Adrenal gland (tissue), 19 donors: ENCODE measurements around the gene MCM6. TPM values are rescaled to one million over a fixed set of nuclear protein-coding genes. Genes with fewer than 3 reads are reported as not detected.

Experiments
- DNase-seq, 7 donors: peaks; one replicate each; pipeline ENCODE4 v3.0.0-alpha.2; 2019 to 2020
- H3K27ac ChIP-seq, 5 donors: fragments of 200-600 bp; sonication (generic) in 4 of 5; 1 replicate in 3 of 5; 2 replicates in 2 of 5; pipeline versions ENCODE4 v1.5.1 to v1.8.0; 2016 to 2020; ENCODE audit warnings: mild to moderate bottlenecking in 1 of 5
- H3K27me3 ChIP-seq: fragments of 200-600 bp; 2 replicates; pipeline ENCODE4 v1.8.0; 2021
- H3K36me3 ChIP-seq, 2 donors: fragments of 200-600 bp; replicated peaks in 1 of 2; 1 replicate in 1 of 2; 2 replicates in 1 of 2; pipeline versions ENCODE4 v1.5.1 to v1.8.0; 2018 to 2022
- H3K4me1 ChIP-seq, 2 donors: fragments of 200-600 bp; replicated peaks in 1 of 2; 1 replicate in 1 of 2; 2 replicates in 1 of 2; pipeline versions ENCODE4 v1.5.1 to v1.8.0; 2018 to 2021
- H3K4me3 ChIP-seq, 4 donors: fragments of 200-600 bp; sonication (generic) in 3 of 4; one replicate each; pipeline ENCODE4 v1.5.1; 2016 to 2018
- H3K9me3 ChIP-seq, 3 donors: fragments of 200-600 bp; sonication (generic) in 1 of 3; replicated peaks in 1 of 3; 1 replicate in 2 of 3; 2 replicates in 1 of 3; pipeline versions ENCODE4 v1.5.1 to v1.8.0; 2016 to 2021
- POLR2A ChIP-seq, 2 donors: fragments of 450-650 bp; IDR thresholded peaks; one replicate each; pipeline ENCODE4 v1.6.1; 2017; ENCODE audit warnings: antibody characterized with exemption in 2 of 2, mild to moderate bottlenecking in 2 of 2, moderate library complexity in 1 of 2
- WGBS, 4 donors: extraction: QIAGEN DNeasy Blood & Tissue Kit in 2 of 4; methylation state at CpG; one replicate each; pipeline versions ENCODE4 v1.1.5 to v1.1.7; 2013 to 2017; 5-methylcytosine and 5-hydroxymethylcytosine counted together
- intact Hi-C, 2 donors: fragments of 100-400 bp; cut with DNase I; formaldehyde crosslinking; loops; one replicate each; pipeline versions ENCODE4 v1.14.1 to v1.15.0; 2022 to 2023
- long read RNA-seq, 10 donors: library from polyadenylated mRNA in 3 of 10; unstranded in 2 of 10; stranded (forward) in 1 of 10; transcript quantifications; one replicate each; pipeline ENCODE4 v2.0.0 and lab custom pipeline, GENCODE V29; 2021 to 2026
- polyA plus RNA-seq, 3 donors: library from polyadenylated mRNA; stranded (reverse); fragments of 200-250 nt in 2 of 3; fragments of 350-450 nt in 1 of 3; fragmentation: Illumina TruSeq in 1 of 3; extraction: RNeasy Lipid Tissue Mini Kit (QIAGEN cat#74804) in 1 of 3; gene quantifications; one replicate each; pipeline ENCODE4 v1.2.3, GENCODE V29; 2013 to 2014
- total RNA-seq, 9 donors: library from RNA; depleted of rRNA in 4 of 9; stranded (reverse); fragments of >200 nt in 4 of 9; fragments of 120-200 nt in 1 of 9; fragmentation: NEBNext Ultra II Directional in 1 of 9; extraction: Animal tissue kit (Norgen Biotek cat#: 25700) in 1 of 9; gene quantifications; one replicate each; pipeline versions ENCODE4 v1.1.0 to v1.2.4, GENCODE V29; 2013 to 2023
- TF ChIP-seq, protein P1 (sequence below), 6 experiments: fragments of 450-650 bp in 4 of 6; fragments of 200-600 bp in 2 of 6; sonication (generic) in 1 of 6; IDR thresholded peaks; 1 replicate in 5 of 6; 2 replicates in 1 of 6; pipeline versions ENCODE4 v1.5.1 to v1.8.0; 2016 to 2021; ENCODE audit warnings: antibody characterized with exemption in 6 of 6, mild to moderate bottlenecking in 2 of 6, moderate library complexity in 1 of 6
- donor health status: healthy with polysubstance abuse.
- donor health status: Bipolar disorder and iron deficiency.
- donor health status: DM: yes; HTN: yes; CAD: no.
- donor health status: DM: no; HTN: no; CAD: no.
- donor health status: DM: no; HTN: no; CAD: no.
- donor health status: DM: yes; HTN: yes; CAD: no.

Gene MCM6
- total RNA-seq, result 10 to 100 TPM in 5 of 9 donors, 1 to 10 TPM in 4; 3.6 to 18.9 (median 10.4) TPM
- 10 to 100 TPM in 1 of 3 donors, 1 to 10 TPM in 2; 3.4 to 11.5 (median 3.7) TPM for polyA plus RNA-seq
- long read RNA-seq, donor 1, partial matches to known transcripts, result 0 of 1 reads
- long read RNA-seq, donor 1, other reads (novel, unspliced or antisense), result 0 of 1 reads
- long read RNA-seq, donor 2, partial matches to known transcripts, result 0 of 1 reads
- long read RNA-seq, donor 2, other reads (novel, unspliced or antisense), result 0 of 1 reads
- long read RNA-seq, donor 3, transcript MCM6-201 (17 exons, 3,736 nt), result major isoform, 5 of 5 reads
- long read RNA-seq, donor 3, partial matches to known transcripts, result 0 of 5 reads
- long read RNA-seq, donor 3, other reads (novel, unspliced or antisense), result 0 of 5 reads
- long read RNA-seq, donor 4, partial matches to known transcripts, result 2 of 3 reads
- long read RNA-seq, donor 4, other reads (novel, unspliced or antisense), result 0 of 3 reads
- long read RNA-seq, donor 5, transcript MCM6-201 (17 exons, 3,736 nt), result major isoform, 21 of 28 reads
- long read RNA-seq, donor 5, partial matches to known transcripts, result 6 of 28 reads
- long read RNA-seq, donor 5, other reads (novel, unspliced or antisense), result 1 of 28 reads
- long read RNA-seq, donor 6, partial matches to known transcripts, result 1 of 4 reads
- long read RNA-seq, donor 6, other reads (novel, unspliced or antisense), result 0 of 4 reads
- long read RNA-seq, donor 7, partial matches to known transcripts, result 0 of 2 reads
- long read RNA-seq, donor 7, other reads (novel, unspliced or antisense), result 0 of 2 reads
- long read RNA-seq, donor 8, partial matches to known transcripts, result 0 of 1 reads
- long read RNA-seq, donor 8, other reads (novel, unspliced or antisense), result 0 of 1 reads
- long read RNA-seq, donor 9, partial matches to known transcripts, result 0 of 1 reads
- long read RNA-seq, donor 9, other reads (novel, unspliced or antisense), result 0 of 1 reads
- long read RNA-seq, donor 10, partial matches to known transcripts, result 0 of 2 reads
- long read RNA-seq, donor 10, other reads (novel, unspliced or antisense), result 0 of 2 reads

- intact Hi-C loops, result no loop called here
- Histone ChIP-seq H3K27ac (peak within 1 kb of the TSS in 4 of 5 donors; percentile 71 to 89 (median 78)), H3K9me3 (no peaks in the 10 kb centered on the region), H3K4me1 (peaks cover 8 to 16% of the 10 kb centered on the region in 2 donors), H3K36me3 (no peaks in the 10 kb centered on the region), H3K4me3 (peak within 1 kb of the TSS; percentile 37 to 79 (median 70)), H3K27me3 (no peaks in the 10 kb centered on the region)
- TF ChIP-seq POLR2A (IDR thresholded peaks at IDR 0.05), result peak in 1 of 2 donors; percentile 72
- TF ChIP-seq, protein P1, sequence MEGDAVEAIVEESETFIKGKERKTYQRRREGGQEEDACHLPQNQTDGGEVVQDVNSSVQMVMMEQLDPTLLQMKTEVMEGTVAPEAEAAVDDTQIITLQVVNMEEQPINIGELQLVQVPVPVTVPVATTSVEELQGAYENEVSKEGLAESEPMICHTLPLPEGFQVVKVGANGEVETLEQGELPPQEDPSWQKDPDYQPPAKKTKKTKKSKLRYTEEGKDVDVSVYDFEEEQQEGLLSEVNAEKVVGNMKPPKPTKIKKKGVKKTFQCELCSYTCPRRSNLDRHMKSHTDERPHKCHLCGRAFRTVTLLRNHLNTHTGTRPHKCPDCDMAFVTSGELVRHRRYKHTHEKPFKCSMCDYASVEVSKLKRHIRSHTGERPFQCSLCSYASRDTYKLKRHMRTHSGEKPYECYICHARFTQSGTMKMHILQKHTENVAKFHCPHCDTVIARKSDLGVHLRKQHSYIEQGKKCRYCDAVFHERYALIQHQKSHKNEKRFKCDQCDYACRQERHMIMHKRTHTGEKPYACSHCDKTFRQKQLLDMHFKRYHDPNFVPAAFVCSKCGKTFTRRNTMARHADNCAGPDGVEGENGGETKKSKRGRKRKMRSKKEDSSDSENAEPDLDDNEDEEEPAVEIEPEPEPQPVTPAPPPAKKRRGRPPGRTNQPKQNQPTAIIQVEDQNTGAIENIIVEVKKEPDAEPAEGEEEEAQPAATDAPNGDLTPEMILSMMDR (IDR thresholded peaks at IDR 0.05), result peak in 4 of 6 experiments; percentile 14 to 40 (median 25)
- WGBS, 4 donors, result 0 to 1% (median 0%) methylated on average over 24 to 71 of the region's 71 CpGs
- peak; percentile 98 to 99 (median 99) for DNase-seq
Measured at GRCh38 chr2:135876066-135876711, at the start of gene MCM6. MCM6 (minus strand) TSS chr2:135876443; CDS start chr2:135876365, 78 bp downstream.

DNA sequence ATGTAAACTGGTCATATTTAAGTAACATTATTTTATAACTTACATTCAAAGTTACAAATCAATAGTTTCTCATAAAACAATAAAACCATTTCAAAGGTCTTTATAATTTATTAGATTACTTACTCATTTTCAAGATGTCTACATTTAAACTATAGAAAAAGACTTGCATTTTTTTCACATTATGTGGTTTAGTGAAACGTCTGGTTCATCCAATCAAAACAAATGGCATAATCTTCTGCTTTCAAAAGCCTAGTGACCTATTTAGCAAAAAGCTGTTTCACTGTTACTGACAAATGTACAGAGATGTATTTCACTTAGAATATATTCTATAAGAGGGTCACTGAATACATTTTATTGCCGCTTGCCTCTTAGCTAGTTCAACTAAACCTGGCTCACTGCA, 49.3 kb upstream of the MCM6 start:
- 62 to 78% (median 72%) methylated on average over 2 of the region's 2 CpGs for WGBS, 4 donors

DNA sequence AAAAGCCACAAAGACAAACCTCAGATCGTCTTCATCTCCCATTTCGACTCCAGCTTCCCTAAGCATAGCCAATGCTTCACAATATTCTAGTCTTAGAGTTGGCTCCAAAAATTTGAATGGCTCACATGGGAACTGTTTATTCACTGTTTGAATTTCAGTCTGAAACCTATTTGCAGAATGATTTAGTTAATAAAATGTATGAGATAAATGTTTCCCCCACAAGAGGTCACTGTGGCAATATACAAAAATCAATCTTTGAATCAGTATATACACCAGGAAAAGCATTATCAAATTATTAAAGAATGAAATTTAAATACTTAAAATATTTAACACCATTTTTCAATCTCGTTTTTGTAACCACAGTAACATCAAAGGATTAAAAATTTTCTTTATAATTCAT, 40.0 kb upstream of the MCM6 start:
- TF ChIP-seq, protein P1 (IDR thresholded peaks at IDR 0.05), result peak; percentile 40 to 64 (median 52)
- TF ChIP-seq POLR2A (IDR thresholded peaks at IDR 0.05), result no peak
- no peaks in the 10 kb centered on the region for H3K27me3 ChIP-seq
- intact Hi-C loops, result loop anchor here (5.0 to 10.0 kb wide), 3 partner anchors 199 to 466 kb away; partner anchors contain the start of gene CXCR4 (in 1 of the 2)
- DNase-seq, result no peak
- 43 to 47% (median 46%) methylated on average over 3 of the region's 3 CpGs for WGBS, 4 donors
- H3K36me3 ChIP-seq, result peaks cover 0 to 10% of the 10 kb centered on the region in 2 donors
- H3K4me3 ChIP-seq, result no peak overlapping the region
- no peaks in the 10 kb centered on the region for H3K9me3 ChIP-seq
- no peaks in the 10 kb centered on the region for H3K4me1 ChIP-seq
- H3K27ac ChIP-seq, result no peak overlapping the region

More for the DNA sequence above, 49.3 kb upstream of the MCM6 start:
- TF ChIP-seq POLR2A (IDR thresholded peaks at IDR 0.05), result no peak
- TF ChIP-seq, protein P1 (IDR thresholded peaks at IDR 0.05), result no peak
- H3K27me3 ChIP-seq, result no peaks in the 10 kb centered on the region
- H3K9me3 ChIP-seq, result no peaks in the 10 kb centered on the region
- intact Hi-C loops, result no loop called here
- H3K4me3 ChIP-seq, result no peak overlapping the region
- DNase-seq, result no peak
- no peak overlapping the region for H3K27ac ChIP-seq
- no peaks in the 10 kb centered on the region for H3K4me1 ChIP-seq
- peaks cover 0 to 8% of the 10 kb centered on the region in 2 donors for H3K36me3 ChIP-seq
